NCI-H82 treated with DMSO at 0.1 percent for 48 hours (cell line): ENCODE data around the gene ZNF668.

Experiments used
- DNase-seq: peaks from one replicate; lab custom pipeline; 2025; ENCODE audit not compliant: unreplicated experiment; lab: John Stamatoyannopoulos, UW

Gene ZNF668

GRCh38 chr16:31081428-31082351 is 7.7 kb upstream of the ZNF668 start:
- no peak for DNase-seq

- DNase-seq: no peak
These were observed 6.8 kb upstream of the ZNF668 start for GRCh38 chr16:31080756-31081419.

- no peak for DNase-seq
These were observed 6.1 kb upstream of the ZNF668 start for GRCh38 chr16:31080035-31080629.

- no peak for DNase-seq
These were observed 5.4 kb upstream of the ZNF668 start for GRCh38 chr16:31079342-31079944.

GRCh38 chr16:31078597-31079341 is 4.7 kb upstream of the ZNF668 start:
- DNase-seq: no peak

DNA sequence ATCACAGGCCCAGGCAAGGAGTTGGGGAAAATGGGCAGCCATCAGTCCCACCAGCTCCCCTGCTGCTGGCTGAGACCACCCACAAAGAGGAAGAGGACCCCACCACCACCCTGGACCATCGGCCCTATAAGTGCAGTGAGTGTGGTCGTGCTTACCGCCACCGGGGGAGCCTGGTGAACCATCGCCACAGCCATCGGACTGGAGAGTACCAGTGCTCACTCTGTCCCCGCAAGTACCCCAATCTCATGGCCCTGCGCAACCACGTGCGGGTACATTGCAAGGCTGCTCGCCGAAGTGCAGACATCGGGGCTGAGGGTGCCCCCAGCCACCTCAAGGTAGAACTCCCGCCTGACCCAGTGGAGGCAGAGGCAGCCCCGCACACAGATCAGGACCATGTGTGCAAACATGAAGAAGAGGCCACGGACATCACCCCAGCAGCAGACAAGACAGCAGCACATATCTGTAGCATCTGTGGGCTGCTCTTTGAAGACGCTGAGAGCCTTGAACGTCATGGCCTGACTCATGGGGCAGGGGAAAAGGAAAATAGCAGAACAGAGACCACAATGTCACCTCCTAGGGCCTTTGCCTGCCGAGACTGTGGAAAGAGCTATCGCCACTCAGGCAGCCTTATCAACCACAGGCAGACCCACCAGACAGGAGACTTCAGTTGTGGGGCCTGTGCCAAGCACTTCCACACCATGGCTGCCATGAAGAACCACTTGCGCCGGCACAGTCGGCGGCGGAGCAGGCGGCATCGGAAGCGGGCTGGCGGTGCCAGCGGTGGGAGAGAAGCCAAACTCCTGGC is 3.8 kb upstream of the ZNF668 start:
- no peak for DNase-seq

DNA sequence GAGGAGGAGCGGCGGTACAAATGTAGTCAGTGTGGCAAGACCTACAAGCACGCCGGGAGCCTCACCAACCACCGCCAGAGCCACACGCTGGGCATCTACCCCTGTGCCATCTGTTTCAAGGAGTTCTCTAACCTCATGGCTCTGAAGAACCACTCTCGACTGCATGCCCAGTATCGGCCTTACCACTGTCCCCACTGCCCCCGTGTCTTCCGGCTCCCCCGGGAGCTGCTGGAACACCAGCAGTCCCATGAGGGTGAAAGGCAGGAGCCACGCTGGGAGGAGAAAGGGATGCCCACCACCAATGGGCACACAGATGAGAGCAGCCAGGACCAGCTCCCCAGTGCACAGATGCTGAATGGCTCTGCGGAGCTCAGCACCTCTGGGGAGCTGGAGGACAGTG is 3.0 kb upstream of the ZNF668 start:
- DNase-seq: no peak

GRCh38 chr16:31076319-31076718 is 2.3 kb upstream of the ZNF668 start:
- DNase-seq: no peak

DNA sequence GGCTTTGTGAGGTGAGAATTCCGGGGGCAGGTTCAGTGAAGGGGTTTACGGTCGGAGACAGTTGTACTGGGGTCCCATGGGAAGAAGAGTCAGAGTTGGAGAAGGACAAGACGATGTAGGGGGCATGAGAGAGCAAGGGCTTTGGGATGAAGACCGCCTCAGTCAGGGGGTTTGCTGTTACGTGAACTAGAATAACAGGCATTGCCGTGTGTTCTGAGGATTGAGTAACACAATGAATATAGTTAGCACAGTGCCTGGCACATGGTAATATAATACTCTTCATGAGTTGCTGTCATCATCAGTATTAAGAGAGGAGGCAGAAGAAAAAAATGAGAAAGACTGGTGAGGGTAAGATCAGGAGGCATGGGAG is 759 bp upstream of the ZNF668 start:
- DNase-seq: no peak

DNA sequence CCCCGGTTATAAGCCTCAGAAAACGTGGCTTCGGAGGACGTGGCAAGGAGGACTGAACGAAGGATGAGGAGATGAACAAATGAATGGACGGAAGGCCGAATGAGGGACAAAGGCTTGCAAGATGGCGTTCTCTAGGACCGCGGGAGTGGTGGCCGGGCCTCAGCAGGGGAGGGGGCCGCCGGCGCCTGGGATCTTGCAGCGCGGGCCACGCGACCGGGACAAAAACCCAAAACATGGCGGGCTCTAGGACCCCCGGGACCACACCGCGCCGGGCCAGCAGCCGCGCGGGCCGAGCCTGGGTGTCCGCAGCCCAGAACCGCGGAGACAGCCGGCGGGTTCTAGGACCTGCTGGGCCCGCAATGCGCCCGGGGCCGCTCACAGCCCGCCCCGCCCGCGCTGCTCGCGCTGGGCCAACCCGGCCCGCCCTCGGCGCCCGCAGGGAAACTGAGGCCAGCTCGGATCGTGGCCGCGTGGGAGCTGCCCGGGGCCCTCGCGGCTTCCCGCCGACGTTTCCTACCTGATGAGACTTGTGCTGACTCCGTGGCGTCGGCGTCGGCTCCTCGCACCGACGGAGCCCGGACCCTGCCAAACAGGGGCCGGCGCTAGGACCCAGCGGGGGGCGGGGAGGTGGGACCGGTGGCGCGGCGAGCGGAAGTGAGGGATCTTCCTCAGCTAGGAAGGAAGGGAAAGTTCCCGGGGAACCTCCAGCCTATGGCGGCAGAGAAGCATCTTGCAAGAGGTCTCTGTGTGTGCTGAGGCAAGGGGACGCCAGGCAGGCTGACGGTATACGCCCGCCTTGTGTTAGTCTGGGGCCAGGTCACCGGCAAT is 684 bp downstream of the ZNF668 start:
- peak; percentile 63 for DNase-seq

- no peak for DNase-seq
These were observed 1.4 kb downstream of the ZNF668 start for GRCh38 chr16:31072540-31073141.

DNA sequence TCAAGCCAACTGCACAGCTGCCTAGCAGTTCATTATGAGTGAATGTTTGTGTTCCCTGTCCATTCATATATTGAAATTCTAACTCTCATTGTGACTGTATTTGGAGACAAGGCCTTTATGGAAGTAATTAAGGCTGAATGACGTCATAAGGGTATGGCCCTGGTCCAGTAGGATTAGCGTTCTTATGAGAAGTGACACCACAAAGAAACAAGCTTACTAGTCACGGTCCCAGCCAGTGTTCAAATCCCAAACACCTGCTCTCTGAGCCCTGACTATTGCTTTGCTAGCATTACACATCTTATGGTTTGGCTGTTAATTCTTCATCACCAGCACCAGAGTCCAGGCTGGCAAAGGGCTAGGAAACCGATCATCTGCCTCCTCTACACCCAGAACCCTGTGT is 2.2 kb downstream of the ZNF668 start:
- DNase-seq: peak; percentile 33

GRCh38 chr16:31067342-31067741 is 6.7 kb downstream of the ZNF668 start:
- no peak for DNase-seq

DNA sequence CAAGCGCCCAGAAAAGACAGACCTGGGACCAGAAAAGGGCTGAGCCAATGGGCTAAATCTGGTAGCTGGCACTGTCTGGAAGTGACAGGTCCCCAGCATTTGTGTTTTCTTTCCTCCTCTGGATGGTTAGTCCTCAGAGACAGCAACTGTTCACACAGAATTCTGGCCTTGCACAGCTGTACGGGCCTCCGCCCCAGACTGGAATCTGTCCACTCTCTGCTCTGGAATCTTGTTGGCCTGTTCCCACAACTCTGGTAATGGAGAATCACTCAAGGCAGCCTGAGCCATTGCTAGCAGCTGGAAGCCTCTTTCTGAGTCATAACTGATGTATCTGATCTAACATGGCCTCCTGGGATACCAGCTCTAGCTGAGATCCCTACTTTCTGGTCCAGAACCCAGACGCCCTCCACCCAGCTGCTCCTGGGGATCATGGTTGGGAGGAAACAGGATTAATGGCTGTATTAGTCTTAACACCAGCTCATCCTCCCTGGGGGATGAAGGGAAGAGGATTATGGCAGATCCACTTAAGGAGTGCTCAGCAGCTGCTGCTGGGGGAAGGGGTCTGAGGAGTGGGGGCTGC is 9.1 kb downstream of the ZNF668 start:
- DNase-seq: peak; percentile 97

- no peak for DNase-seq
These were observed 10.0 kb downstream of the ZNF668 start for GRCh38 chr16:31063843-31064611.

- DNase-seq: no peak
These were observed 10.6 kb downstream of the ZNF668 start for GRCh38 chr16:31063495-31063842.

- no peak for DNase-seq
These were observed 12.1 kb downstream of the ZNF668 start for GRCh38 chr16:31061813-31062440.
